Left colon (tissue), 2 donors: ENCODE data around the gene HIPK3. TPM values are rescaled to one million over a fixed set of nuclear protein-coding genes. Genes with fewer than 3 reads are reported as not detected.
"Not testable (repeated sequence)": the region's sequence is repeated elsewhere in the genome, so short reads cannot be mapped to it uniquely, and the experiment has no call there.

ENCODE experiments used
- ATAC-seq: fragments of 200-7000 bp; cut with Tn5 transposase; one replicate; pipeline ENCODE4 v1.9.1; 2020; ENCODE audit warnings: mild to moderate bottlenecking, moderate library complexity
- DNase-seq, 2 donors: peaks; one replicate each; pipeline ENCODE4 v3.0.0-alpha.2; 2020
- intact Hi-C, 2 donors: fragments of 100-400 bp; cut with DNase I in 1 of 2; cut with micrococcal nuclease in 1 of 2; formaldehyde crosslinking; loops; one replicate each; pipeline versions ENCODE4 v1.11.2 to v1.14.0; 2022; cut with DNase I, micrococcal nuclease
- total RNA-seq, 2 donors: library from RNA; stranded (reverse); fragmentation: NEBNext Ultra II Directional; extraction: Animal tissue kit (Norgen Biotek cat#: 25700); gene quantifications; one replicate each; pipeline ENCODE4 v1.2.1, GENCODE V29; 2021
- donor health status: DM: no; HTN: no; CAD: no.
- donor health status: DM: yes; HTN: yes; CAD: no.

The HIPK3 gene
- total RNA-seq, 2 donors from 2014 or later: 59.9 to 85.4 TPM

DNA sequence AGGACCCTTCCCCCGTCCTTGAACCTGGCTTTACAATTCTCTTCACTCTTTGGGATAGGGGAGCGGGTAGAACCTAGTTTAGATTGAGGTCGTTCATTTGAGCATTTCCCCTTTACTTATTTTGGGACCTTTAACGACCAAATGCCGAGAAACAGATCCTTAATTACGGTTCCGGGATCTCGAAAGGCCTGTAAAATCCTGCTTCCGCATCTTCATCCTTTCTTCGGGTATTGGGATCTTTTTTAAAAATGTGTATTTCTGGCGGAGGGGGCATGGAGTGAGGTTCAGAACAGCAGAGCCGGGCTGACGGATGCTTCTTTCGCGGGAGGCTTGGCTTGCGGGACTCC is 395 bp upstream of the HIPK3 start:
- ATAC-seq: no peak
- DNase-seq: no peak
- intact Hi-C loops: loop anchor here in 1 of 2 donors (5.0 kb wide), 2 partner anchors 71 to 89 kb away; no protein-coding TSS in a partner anchor

DNA sequence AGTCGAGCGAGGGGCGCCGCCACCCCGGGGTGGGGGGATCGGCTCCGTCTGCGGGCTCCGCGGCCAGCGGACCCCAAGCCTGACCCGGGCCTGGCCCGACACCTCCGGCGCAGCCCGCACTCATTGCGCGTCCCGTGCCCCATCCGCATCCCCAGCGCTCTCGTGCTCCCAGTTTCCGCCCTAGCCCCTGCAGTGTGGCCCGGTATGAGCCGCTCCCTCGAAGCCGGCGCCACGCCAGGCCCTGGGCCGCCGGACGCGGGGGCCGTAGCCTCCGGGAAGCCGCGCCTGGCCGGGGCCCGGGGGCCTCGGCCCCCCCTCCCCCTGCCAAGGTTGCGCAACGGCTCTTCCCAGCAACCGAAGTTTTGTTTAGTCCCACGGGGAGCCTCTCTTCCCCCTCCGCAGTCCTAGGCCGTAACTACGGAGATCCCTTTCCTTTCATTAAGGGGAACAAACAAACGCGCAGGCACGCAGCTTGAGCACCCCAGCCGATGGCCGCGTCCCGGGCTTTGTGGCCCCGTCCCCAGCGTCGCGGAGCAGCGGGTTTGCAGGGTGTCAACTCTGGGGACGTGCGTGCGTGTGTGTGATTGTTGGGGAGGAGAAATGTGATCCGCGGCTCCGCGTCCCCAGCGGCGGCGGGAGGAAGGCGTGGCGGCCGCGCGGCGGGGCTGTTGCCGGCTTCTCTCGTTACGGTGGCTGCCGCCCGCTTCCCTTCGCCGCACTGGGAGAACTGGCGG is 883 bp downstream of the HIPK3 start:
- intact Hi-C loops: loop anchor here in 1 of 2 donors (5.0 kb wide), 2 partner anchors 69 to 91 kb away; no protein-coding TSS in a partner anchor
- peak; percentile 80 for DNase-seq
- ATAC-seq: peak; percentile 65

DNA sequence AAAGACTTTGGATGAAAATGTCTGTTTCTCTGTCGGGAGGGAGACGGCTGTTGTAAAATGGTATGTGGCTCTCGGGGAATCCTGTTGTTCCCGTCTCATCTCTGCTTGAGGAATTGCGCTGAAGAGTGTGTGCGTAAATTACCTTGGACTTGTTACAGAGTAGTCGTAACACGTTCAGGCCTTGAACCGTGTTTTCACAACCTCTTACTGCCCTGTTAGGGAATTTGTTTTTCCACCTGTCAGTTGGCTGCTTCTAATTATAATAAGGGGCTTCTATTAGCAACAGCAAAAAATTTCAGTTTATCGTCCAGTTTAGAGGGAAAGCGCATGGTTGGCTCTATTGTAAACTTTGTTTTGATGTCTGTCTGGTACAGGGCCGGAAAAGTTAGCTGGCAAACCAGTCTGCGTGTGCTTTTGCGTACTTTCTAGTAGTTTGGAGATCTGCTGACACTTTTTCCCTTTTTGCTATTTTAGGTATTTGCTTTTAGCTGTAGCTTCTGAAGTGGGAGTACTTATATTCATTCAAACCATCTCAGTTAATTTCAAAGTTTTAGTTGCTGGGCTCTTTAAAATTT is 1.5 kb downstream of the HIPK3 start:
- peak; percentile 12 for ATAC-seq
- intact Hi-C loops: loop anchor here in 1 of 2 donors (5.0 kb wide), 2 partner anchors 69 to 91 kb away; no protein-coding TSS in a partner anchor
- DNase-seq: no peak

DNA sequence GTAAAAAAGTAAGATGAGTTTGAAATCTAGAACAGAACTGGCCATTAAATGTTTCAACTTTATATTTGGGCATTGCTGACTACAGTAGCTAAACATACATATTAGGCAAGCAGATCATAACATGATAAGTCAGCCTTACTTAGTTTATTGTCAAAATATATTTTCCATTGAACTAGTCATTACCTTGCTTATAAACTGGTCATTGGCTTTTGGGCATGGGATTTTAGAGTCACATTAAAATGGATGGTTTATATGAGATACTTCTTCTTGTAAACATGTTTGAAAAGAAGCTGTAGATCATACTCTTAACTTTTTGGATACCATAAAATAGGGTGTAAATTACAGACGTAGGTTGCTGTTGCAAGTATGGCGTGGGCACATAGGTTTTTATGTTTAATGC is 2.7 kb downstream of the HIPK3 start:
- DNase-seq (no peak), ATAC-seq (no peak)
- intact Hi-C loops: loop anchor here in 1 of 2 donors (5.0 kb wide), 2 partner anchors 67 to 93 kb away; no protein-coding TSS in a partner anchor

DNA sequence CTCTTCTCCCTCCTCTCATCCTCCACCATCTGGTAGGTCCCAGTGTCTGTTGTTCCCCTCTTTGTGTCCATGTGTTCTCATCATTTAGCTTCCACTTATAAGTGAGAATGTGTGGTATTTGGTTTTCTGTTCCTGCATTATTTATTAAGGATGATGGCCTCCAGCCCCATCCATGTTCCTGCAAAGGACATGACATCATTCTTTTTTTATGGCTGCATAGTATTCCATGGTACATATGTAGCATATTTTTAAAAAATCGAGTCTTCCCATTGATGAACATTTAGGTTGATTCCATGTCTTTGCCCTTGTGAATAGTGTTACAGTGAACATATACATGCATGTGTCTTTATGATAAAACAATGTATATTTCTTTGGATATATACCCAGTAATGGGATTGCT is 4.2 kb downstream of the HIPK3 start:
- DNase-seq, intact Hi-C loops, ATAC-seq: not testable (repeated sequence)

DNA sequence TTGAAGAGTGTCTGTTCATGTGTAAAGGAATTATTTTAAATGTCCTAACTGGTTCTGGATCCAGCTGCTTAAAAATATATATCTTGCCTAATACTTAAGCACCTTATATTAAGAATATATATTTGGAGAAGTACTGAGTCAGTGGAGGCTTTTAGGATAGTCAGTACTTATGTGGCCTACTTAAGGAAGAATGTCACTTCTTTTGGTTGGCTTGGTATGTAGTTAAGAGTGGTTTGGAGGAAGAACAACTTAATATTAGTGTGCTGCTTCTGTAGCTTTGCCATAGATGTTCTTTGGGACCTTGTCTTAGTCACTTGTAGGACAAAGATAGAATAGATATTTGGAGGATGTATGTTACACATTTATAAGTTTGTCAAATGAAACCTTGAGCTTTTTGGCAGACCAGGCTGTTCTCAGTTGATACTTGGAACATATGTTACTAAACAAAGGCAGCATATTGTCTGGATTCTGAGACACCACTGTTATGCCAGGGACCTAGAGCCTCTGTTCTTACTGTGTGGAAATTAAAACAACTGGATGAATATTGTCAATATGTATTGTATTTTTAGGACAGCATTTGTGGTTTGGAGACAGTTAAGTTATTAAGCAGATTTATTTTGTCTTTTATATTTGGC is 4.9 kb downstream of the HIPK3 start:
- no peak for ATAC-seq
- intact Hi-C loops: no loop called here

GRCh38 chr11:33263549-33263948 is 6.4 kb downstream of the HIPK3 start:
- intact Hi-C loops: no loop called here
- DNase-seq (no peak), ATAC-seq (no peak)

More for the DNA sequence above, 4.9 kb downstream of the HIPK3 start:
- DNase-seq: no peak

GRCh38 chr11:33264926-33265325 is 7.7 kb downstream of the HIPK3 start:
- intact Hi-C loops: no loop called here
- DNase-seq: no peak
- no peak for ATAC-seq

- DNase-seq (no peak), ATAC-seq (no peak)
- intact Hi-C loops: no loop called here
These were observed 9.4 kb downstream of the HIPK3 start for GRCh38 chr11:33266393-33267215.

DNA sequence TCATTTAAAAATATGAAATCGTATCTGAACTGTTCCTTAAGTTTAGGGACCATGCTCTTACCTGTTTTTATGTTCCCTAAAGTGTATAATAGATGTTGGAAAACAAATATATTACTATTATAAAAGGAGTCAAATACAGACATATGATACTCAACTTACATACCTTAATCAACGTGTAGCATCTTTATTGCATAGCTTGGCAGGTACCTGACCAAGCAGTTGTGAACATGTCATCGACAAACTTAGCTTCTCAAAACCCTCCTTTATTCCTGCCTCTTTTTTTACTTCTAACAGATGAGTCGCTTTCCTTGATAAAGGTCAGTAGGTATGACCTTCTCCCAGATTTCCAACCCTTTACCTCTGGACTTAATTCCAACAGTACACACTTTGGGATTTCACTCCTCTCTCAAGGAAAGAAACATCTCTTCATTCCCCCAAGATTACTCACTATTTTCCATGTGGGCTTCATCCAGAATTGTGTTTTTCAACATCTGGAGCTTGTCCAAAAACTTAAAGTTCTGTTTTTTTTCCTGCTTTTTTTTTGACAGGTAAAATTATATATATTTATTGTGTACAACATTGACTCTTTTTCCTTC is 11.9 kb downstream of the HIPK3 start:
- no peak for DNase-seq
- intact Hi-C loops: no loop called here
- ATAC-seq: peak; percentile 19

DNA sequence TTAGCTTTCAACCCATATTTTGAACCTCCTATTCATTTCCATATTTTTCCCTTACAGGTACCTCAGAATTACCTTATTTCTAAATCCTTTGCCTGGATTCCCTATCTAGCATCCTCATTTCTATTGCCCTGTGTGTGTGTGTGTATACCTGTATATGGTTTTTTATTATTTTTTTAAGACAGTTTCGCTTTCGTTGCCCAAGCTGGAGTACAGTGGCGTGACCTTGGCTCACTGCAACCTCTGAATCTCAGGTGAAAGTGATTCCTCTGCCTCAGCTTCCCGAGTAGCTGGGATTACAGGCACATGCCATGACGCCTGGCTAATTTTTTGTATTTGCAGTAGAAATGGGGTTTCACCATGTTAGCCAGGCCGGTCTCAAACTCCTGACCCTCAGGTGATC is 12.6 kb downstream of the HIPK3 start:
- intact Hi-C loops: no loop called here
- ATAC-seq: peak; percentile 94
- DNase-seq: peak in 1 of 2 donors; percentile 33

DNA sequence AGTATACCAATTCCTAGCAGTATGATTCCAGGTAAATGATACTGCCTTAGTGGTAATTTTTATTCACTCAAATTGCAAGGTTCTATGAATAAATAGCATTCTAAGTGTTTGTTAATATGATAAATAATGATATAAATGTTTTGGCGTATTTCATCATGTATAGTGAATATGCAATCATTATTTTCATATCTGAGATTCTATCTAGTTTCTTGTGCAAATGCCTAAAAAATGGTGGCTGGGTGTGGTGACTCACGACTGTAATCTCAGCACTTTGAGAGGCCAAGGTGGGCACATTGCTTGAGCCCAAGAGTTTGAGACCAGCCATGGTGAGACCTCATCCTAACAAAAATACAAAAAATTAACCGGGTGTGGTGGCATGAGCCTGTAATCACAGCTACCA is 13.9 kb downstream of the HIPK3 start:
- DNase-seq (no peak), ATAC-seq (no peak)
- intact Hi-C loops: no loop called here

DNA sequence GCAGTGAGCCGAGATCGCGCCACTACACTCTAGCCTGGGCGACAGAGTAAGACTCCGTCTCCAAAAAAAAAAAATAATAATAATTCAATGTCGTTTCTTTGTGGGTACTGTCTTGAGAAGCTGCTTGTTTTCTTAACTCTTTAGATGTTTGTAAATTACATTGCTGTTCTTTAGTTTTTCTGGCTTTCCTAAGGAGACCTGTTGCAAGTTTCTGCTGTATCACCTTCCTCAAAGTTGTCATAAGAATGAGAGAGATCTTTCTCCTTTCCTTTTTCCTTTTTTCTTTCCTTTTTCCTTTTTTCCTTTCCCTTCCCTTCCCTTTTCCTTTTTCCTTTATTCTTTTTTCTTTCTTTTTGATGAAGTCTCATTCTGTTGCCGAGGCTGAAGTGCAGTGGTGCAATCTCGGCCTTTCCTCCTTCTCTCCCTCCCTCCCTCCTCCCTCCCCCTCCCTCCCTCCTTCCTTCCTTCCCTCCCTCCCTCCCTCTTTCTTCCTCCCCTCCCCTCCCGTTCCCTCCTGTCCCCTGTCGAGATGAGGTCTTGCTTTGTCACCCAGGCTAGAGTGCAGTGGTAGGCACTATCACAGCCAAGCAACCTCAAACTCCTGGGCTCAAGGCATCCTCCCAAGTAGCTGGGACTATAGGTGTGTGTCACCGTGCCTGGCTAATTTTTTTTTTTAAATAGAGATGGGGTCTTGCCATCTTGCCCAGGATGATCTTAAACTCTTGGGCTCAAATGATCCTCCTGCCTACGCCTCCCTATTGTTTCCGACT is 15.3 kb downstream of the HIPK3 start:
- intact Hi-C loops: no loop called here
- no peak for ATAC-seq

GRCh38 chr11:33273656-33274055 is 16.5 kb downstream of the HIPK3 start:
- intact Hi-C loops: no loop called here
- ATAC-seq (peak; percentile 9), DNase-seq (no peak)

More for the DNA sequence above, 15.3 kb downstream of the HIPK3 start:
- DNase-seq: no peak

DNA sequence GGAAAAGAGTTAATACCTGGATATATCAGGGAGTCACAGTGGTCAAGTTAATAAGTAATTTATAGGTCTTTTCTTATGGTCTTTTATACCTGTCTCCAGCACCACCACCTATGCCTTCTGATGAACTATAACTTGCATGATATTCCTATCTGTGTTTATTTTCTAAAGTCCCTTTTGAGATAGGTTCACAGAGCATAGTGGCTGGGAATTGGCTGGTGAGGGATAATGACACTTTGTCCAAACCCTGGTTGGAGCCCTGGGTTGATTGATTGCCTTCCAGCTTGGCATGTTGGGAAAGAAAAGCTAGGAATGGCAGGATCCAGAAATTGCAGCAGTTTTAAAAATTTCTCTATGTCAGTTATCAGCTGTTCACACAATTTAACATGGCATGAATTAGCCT is 23.2 kb downstream of the HIPK3 start:
- DNase-seq: no peak
- intact Hi-C loops: no loop called here
- ATAC-seq: no peak

DNA sequence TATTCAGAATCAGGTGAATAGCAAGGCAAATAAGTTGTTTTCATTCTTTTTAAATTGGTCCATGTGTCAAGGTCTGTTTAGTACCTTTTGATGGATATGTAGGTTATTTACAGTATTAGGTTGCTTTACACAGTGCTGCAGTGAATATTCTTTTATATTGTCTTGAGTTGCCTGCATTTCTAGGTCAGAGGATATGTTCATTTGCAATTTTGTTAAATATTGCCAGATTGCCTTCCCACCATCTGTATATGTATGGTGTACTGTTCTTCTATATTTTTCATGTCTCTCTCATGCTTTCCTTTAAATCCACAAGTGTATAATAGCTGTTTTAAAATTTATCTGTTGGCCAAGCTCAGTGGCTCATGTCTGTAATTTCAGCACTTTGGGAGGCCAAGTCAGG is 24.6 kb downstream of the HIPK3 start:
- intact Hi-C loops: no loop called here
- DNase-seq: no peak
- ATAC-seq: no peak

GRCh38 chr11:33284818-33285217 is 27.6 kb downstream of the HIPK3 start:
- ATAC-seq (no peak), DNase-seq (no peak)
- intact Hi-C loops: no loop called here

DNA sequence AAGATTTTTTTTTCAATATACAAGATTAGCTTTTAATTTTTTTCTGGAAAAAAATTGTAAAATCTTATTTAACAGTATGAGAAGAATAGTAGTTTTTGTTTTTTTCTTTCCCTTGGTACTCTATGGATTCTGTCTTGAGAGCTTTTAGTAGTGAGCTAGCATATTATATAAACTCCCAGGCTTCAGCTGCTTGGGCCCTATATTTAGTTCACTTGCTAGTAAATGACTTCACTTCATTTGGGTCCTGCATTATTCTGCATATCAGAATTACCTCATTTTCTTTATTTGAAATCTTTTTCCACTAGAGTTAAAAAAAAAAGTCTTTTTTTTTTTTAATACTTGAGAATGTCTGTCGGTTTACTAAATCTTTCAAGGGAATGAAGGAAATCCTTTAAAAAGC is 33.1 kb downstream of the HIPK3 start:
- DNase-seq (no peak), ATAC-seq (no peak)
- intact Hi-C loops: no loop called here
